Smooth muscle cell (in vitro differentiated cells): ENCODE results near the gene ADPRM. TPM values are rescaled to one million over a fixed set of nuclear protein-coding genes. Genes with fewer than 3 reads are reported as not detected.

Source experiments
- DNase-seq: peaks from one replicate; lab custom pipeline; 2025; ENCODE audit not compliant: unreplicated experiment; lab: John Stamatoyannopoulos, UW
- H2AFZ ChIP-seq: fragments of 200-600 bp; sonication (generic); 2 replicates; pipeline ENCODE4 v1.6.0; 2016; ENCODE audit warnings: antibody characterized with exemption, low read depth, mild to moderate bottlenecking
- H3F3A ChIP-seq: fragments of 200-600 bp; sonication (generic); 2 replicates; pipeline ENCODE4 v1.6.0; 2017; ENCODE audit warnings: antibody characterized with exemption, low read depth
- H3K27ac ChIP-seq: fragments of 200-600 bp; sonication (generic); 2 replicates; pipeline ENCODE4 v1.5.1; 2016; ENCODE audit warnings: low read depth, mild to moderate bottlenecking
- H3K27me3 ChIP-seq: fragments of 200-600 bp; sonication (generic); 2 replicates; pipeline ENCODE4 v1.6.1; 2016; ENCODE audit warnings: low read depth, mild to moderate bottlenecking
- H3K36me3 ChIP-seq: fragments of 200-600 bp; sonication (generic); 2 replicates; pipeline ENCODE4 v1.5.1; 2016; ENCODE audit warnings: low read depth
- H3K4me1 ChIP-seq: fragments of 200-600 bp; sonication (generic); 2 replicates; pipeline ENCODE4 v1.5.1; 2016; ENCODE audit warnings: low read depth
- H3K4me2 ChIP-seq: fragments of 200-600 bp; sonication (generic); 2 replicates; pipeline ENCODE4 v1.6.0; 2016; ENCODE audit warnings: mild to moderate bottlenecking
- H3K4me3 ChIP-seq: fragments of 200-600 bp; sonication (generic); 2 replicates; pipeline ENCODE4 v1.5.1; 2016; ENCODE audit warnings: mild to moderate bottlenecking
- H3K79me2 ChIP-seq: fragments of 200-600 bp; sonication (generic); 2 replicates; pipeline ENCODE4 v1.6.0; 2016; ENCODE audit warnings: low read depth, mild to moderate bottlenecking
- H3K9ac ChIP-seq: fragments of 200-600 bp; sonication (generic); 2 replicates; pipeline ENCODE4 v1.6.0; 2016; ENCODE audit warnings: low read depth
- H3K9me3 ChIP-seq: fragments of 200-600 bp; sonication (generic); replicated peaks from 2 replicates; pipeline ENCODE4 v1.5.1; 2016; ENCODE audit warnings: low read depth
- H4K20me1 ChIP-seq: fragments of 200-600 bp; sonication (generic); 2 replicates; pipeline ENCODE4 v1.6.0; 2016; ENCODE audit warnings: low read depth
- CTCF ChIP-seq: fragments of 200-600 bp; sonication (generic); IDR thresholded peaks from 2 replicates; pipeline ENCODE4 v1.5.1; 2017; ENCODE audit warnings: borderline replicate concordance, mild to moderate bottlenecking, antibody characterized with exemption; ENCODE audit not compliant: insufficient read depth, poor library complexity, severe bottlenecking
- WGBS: methylation state at CpG from one replicate; pipeline ENCODE4 v1.1.7; 2016; ENCODE audit warnings: low lambda C conversion rate; 5-methylcytosine and 5-hydroxymethylcytosine counted together
- polyA plus RNA-seq: library from polyadenylated mRNA; unstranded; fragments of >200 nt; fragmentation: Nextera tagmentation; extraction: Ambion mirVana; gene quantifications from 2 replicates; pipeline ENCODE4 v1.2.1, GENCODE V29; 2016
- total RNA-seq: library from RNA; depleted of rRNA; stranded (reverse); fragments of >200 nt; gene quantifications from 2 replicates; pipeline ENCODE4 v1.2.3, GENCODE V29; 2014

The ADPRM gene
- total and polyA plus RNA-seq, 2 experiments from 2014 or later: 8.3 to 11.3 TPM

DNA sequence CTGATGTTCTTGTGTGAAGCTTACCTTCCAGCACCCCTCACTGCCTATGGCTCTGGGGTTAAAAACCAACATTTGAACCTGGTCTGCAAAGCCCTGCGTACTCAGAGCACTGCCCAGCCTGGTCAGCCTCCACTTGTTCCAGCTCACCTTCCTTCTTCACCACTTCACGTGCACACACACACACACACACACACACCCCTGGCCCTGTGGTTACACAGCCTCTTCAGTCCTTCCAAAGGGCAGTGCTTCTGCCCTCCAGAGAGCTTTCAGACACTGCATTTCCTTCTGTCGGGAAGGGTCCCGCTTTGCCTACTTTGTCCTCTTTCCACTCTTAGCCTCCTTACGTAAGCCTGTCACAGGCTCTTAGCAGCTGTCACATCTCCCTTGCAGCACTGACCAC, 42.0 kb downstream of the ADPRM start:
- H4K20me1 ChIP-seq: no peaks in the 10 kb centered on the region
- H2AFZ ChIP-seq: no peak overlapping the region
- H3F3A ChIP-seq: no peaks in the 10 kb centered on the region
- no peak overlapping the region for H3K4me3 ChIP-seq
- WGBS: 78% methylated on average over 5 of the region's 5 CpGs
- TF ChIP-seq CTCF: no peak
- no peaks in the 10 kb centered on the region for H3K79me2 ChIP-seq
- no peaks in the 10 kb centered on the region for H3K27me3 ChIP-seq
- no peak overlapping the region for H3K27ac ChIP-seq
- no peak overlapping the region for H3K9ac ChIP-seq
- no peak for DNase-seq
- H3K4me2 ChIP-seq: no peak overlapping the region
- H3K9me3 ChIP-seq: no peaks in the 10 kb centered on the region
- no peaks in the 10 kb centered on the region for H3K36me3 ChIP-seq
- no peaks in the 10 kb centered on the region for H3K4me1 ChIP-seq

GRCh38 chr17:10741416-10742135, 44.2 kb downstream of the ADPRM start:
- DNase-seq: no peak
- Histone ChIP-seq H3K27me3 (no peaks in the 10 kb centered on the region), H3F3A (no peaks in the 10 kb centered on the region), H3K4me1 (no peaks in the 10 kb centered on the region), H3K4me3 (no peak overlapping the region), H4K20me1 (no peaks in the 10 kb centered on the region), H3K4me2 (no peak overlapping the region), H3K9me3 (no peaks in the 10 kb centered on the region), H3K9ac (no peak overlapping the region), H3K79me2 (no peaks in the 10 kb centered on the region), H3K27ac (no peak overlapping the region), H3K36me3 (no peaks in the 10 kb centered on the region), H2AFZ (no peak overlapping the region)
- no peak for TF ChIP-seq CTCF
- WGBS: 91% methylated on average over 10 of the region's 10 CpGs

GRCh38 chr17:10742431-10742830, 45.0 kb downstream of the ADPRM start:
- TF ChIP-seq CTCF: no peak
- Histone ChIP-seq H2AFZ (no peak overlapping the region), H3K9ac (no peak overlapping the region), H3K4me3 (no peak overlapping the region), H3K4me1 (no peaks in the 10 kb centered on the region), H3K27ac (no peak overlapping the region), H4K20me1 (no peaks in the 10 kb centered on the region), H3K9me3 (no peaks in the 10 kb centered on the region), H3K4me2 (no peak overlapping the region), H3F3A (no peaks in the 10 kb centered on the region), H3K27me3 (no peaks in the 10 kb centered on the region), H3K79me2 (no peaks in the 10 kb centered on the region), H3K36me3 (no peaks in the 10 kb centered on the region)
- no peak for DNase-seq
- 89% methylated on average over 6 of the region's 6 CpGs for WGBS
